HG02571 (cell line): Measurements from ENCODE around the gene MUS81.
"Not testable (repeated sequence)": the region's sequence is repeated elsewhere in the genome, so short reads cannot be mapped to it uniquely, and the experiment has no call there.

Experiments used
- ATAC-seq: cut with Tn5 transposase; IDR thresholded peaks from one replicate; pipeline ENCODE4 v1.9.1; 2021; ENCODE audit warnings: mild to moderate bottlenecking, moderate library complexity; ENCODE audit not compliant: unreplicated experiment

MUS81 gene

GRCh38 chr11:65860278-65861164 is at the start of gene MUS81:
MUS81 (plus strand) TSS chr11:65860433; CDS start chr11:65860754, 321 bp downstream.
- no peak for ATAC-seq

GRCh38 chr11:65811764-65812475 is 48.3 kb upstream of the MUS81 start:
- no peak for ATAC-seq

- no peak for ATAC-seq
Observed at GRCh38 chr11:65814131-65814985, 45.9 kb upstream of the MUS81 start.

- no peak for ATAC-seq
Observed at GRCh38 chr11:65814986-65815565, 45.2 kb upstream of the MUS81 start.

- no peak for ATAC-seq
Observed at GRCh38 chr11:65816696-65817095, 43.5 kb upstream of the MUS81 start.

GRCh38 chr11:65817312-65817834 is 42.9 kb upstream of the MUS81 start:
- no peak for ATAC-seq

- peak; percentile 73 for ATAC-seq
Observed at GRCh38 chr11:65817835-65818680, 42.2 kb upstream of the MUS81 start.

GRCh38 chr11:65821107-65821506 is 39.1 kb upstream of the MUS81 start:
- no peak for ATAC-seq

GRCh38 chr11:65822776-65823528 is 37.3 kb upstream of the MUS81 start:
- ATAC-seq, result no peak

GRCh38 chr11:65826984-65827735 is 33.1 kb upstream of the MUS81 start:
- ATAC-seq, result no peak

GRCh38 chr11:65829459-65829858 is 30.8 kb upstream of the MUS81 start:
- ATAC-seq, result no peak

GRCh38 chr11:65832231-65832630 is 28.0 kb upstream of the MUS81 start:
- ATAC-seq, result not testable (repeated sequence)

GRCh38 chr11:65833297-65834030 is 26.8 kb upstream of the MUS81 start, which contains the start of gene SNX32:
SNX32 (plus strand) TSS chr11:65833963; CDS start chr11:65834066, 103 bp downstream.
- peak; percentile 81 for ATAC-seq

- no peak for ATAC-seq
Observed at GRCh38 chr11:65834202-65834601, 26.0 kb upstream of the MUS81 start.

GRCh38 chr11:65842144-65842543 is 18.1 kb upstream of the MUS81 start:
- ATAC-seq, result no peak

GRCh38 chr11:65843811-65844210 is 16.4 kb upstream of the MUS81 start:
- ATAC-seq, result no peak

GRCh38 chr11:65844231-65844872 is 15.9 kb upstream of the MUS81 start:
- ATAC-seq, result no peak
